ENCODE data around the gene LNX1. TPM values are rescaled to one million over a fixed set of nuclear protein-coding genes. Genes with fewer than 3 reads are reported as not detected.

LNX1 gene
- total and polyA plus RNA-seq, 2 donors = 1.6 to 6.4 TPM

- H3K36me3 ChIP-seq (ENCODE audit: control insufficient read depth in 2 of 2, insufficient read depth in 2 of 2, low read length in 1 of 2) = no peaks in the 10 kb centered on the region
- WGBS = 90% methylated on average over 3 of the region's 3 CpGs
Measured at GRCh38 chr4:53608242-53608641, 17.0 kb upstream of the LNX1 start.

GRCh38 chr4:53605783-53606182 lies 14.5 kb upstream of the LNX1 start:
- Histone ChIP-seq H3K9me3 (ENCODE audit: control insufficient read depth in 2 of 2, insufficient read depth in 1 of 2, low read length in 1 of 2) (no peaks in the 10 kb centered on the region), H3K27me3 (ENCODE audit: control insufficient read depth in 2 of 2, insufficient read depth in 1 of 2, low read length in 1 of 2) (no peaks in the 10 kb centered on the region), H3K36me3 (ENCODE audit: control insufficient read depth in 2 of 2, insufficient read depth in 2 of 2, low read length in 1 of 2) (no peaks in the 10 kb centered on the region), H3K4me1 (ENCODE audit: control insufficient read depth in 2 of 2, insufficient read depth in 2 of 2, low read length in 2 of 2) (no peaks in the 10 kb centered on the region), H3K4me3 (ENCODE audit: low read length in 2 of 2) (no peak overlapping the region), H3K27ac (ENCODE audit: low read depth in 1 of 2, low read length in 1 of 2) (no peak overlapping the region)
- 80% methylated on average over 3 of the region's 3 CpGs for WGBS
- no peak for DNase-seq (ENCODE audit: low read depth in 6 of 9, low spot score in 9 of 9)

More at GRCh38 chr4:53608242-53608641, 17.0 kb upstream of the LNX1 start:
- Histone ChIP-seq H3K27me3 (ENCODE audit: control insufficient read depth in 2 of 2, insufficient read depth in 1 of 2, low read length in 1 of 2) (no peaks in the 10 kb centered on the region), H3K27ac (ENCODE audit: low read depth in 1 of 2, low read length in 1 of 2) (no peak overlapping the region), H3K4me3 (ENCODE audit: low read length in 2 of 2) (no peak overlapping the region), H3K9me3 (ENCODE audit: control insufficient read depth in 2 of 2, insufficient read depth in 1 of 2, low read length in 1 of 2) (no peaks in the 10 kb centered on the region), H3K4me1 (ENCODE audit: control insufficient read depth in 2 of 2, insufficient read depth in 2 of 2, low read length in 2 of 2) (no peaks in the 10 kb centered on the region)
- DNase-seq (ENCODE audit: low read depth in 6 of 9, low spot score in 9 of 9) = no peak

- Histone ChIP-seq H3K9me3 (ENCODE audit: control insufficient read depth in 2 of 2, insufficient read depth in 1 of 2, low read length in 1 of 2) (no peaks in the 10 kb centered on the region), H3K36me3 (ENCODE audit: control insufficient read depth in 2 of 2, insufficient read depth in 2 of 2, low read length in 1 of 2) (no peaks in the 10 kb centered on the region), H3K27me3 (ENCODE audit: control insufficient read depth in 2 of 2, insufficient read depth in 1 of 2, low read length in 1 of 2) (no peaks in the 10 kb centered on the region), H3K27ac (ENCODE audit: low read depth in 1 of 2, low read length in 1 of 2) (no peak overlapping the region), H3K4me1 (ENCODE audit: control insufficient read depth in 2 of 2, insufficient read depth in 2 of 2, low read length in 2 of 2) (no peaks in the 10 kb centered on the region), H3K4me3 (ENCODE audit: low read length in 2 of 2) (no peak overlapping the region)
- no peak for DNase-seq (ENCODE audit: low read depth in 6 of 9, low spot score in 9 of 9)
- WGBS = 93% methylated on average over 3 of the region's 3 CpGs
Measured at GRCh38 chr4:53602390-53602789, 11.1 kb upstream of the LNX1 start.

DNA sequence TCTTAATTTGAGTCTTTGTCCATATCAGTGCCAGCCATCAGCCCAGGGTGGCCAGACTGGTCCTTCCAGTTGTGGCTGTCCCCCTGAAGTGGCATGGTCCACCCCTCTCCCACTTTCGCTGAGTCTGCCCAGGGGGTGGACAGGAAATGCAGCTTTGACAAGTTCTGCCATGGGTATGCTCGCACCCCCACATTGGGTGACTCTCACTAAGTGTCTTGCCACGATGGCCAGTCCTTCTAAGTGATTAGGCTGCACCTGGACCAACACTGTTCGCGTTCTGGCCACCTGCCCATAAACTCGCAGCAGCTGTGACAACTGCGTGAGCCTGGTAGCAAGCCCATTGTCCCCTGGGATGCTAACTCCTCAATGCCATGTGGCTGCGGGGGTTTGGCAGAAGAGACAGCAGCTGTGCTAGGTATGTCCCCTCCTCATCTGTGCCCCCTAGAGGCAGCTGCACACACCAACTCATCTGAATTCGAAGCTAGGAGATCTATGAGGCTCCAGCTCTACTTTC lies 10.0 kb upstream of the LNX1 start:
- peak in 2 of 9 donors; percentile 7 to 16 for DNase-seq (ENCODE audit: low read depth in 6 of 9, low spot score in 9 of 9)
- no peaks in the 10 kb centered on the region for H3K4me1 ChIP-seq (ENCODE audit: control insufficient read depth in 2 of 2, insufficient read depth in 2 of 2, low read length in 2 of 2)
- H3K9me3 ChIP-seq (ENCODE audit: control insufficient read depth in 2 of 2, insufficient read depth in 1 of 2, low read length in 1 of 2) = no peaks in the 10 kb centered on the region
- no peak overlapping the region for H3K4me3 ChIP-seq (ENCODE audit: low read length in 2 of 2)
- no peaks in the 10 kb centered on the region for H3K36me3 ChIP-seq (ENCODE audit: control insufficient read depth in 2 of 2, insufficient read depth in 2 of 2, low read length in 1 of 2)
- no peaks in the 10 kb centered on the region for H3K27me3 ChIP-seq (ENCODE audit: control insufficient read depth in 2 of 2, insufficient read depth in 1 of 2, low read length in 1 of 2)
- H3K27ac ChIP-seq (ENCODE audit: low read depth in 1 of 2, low read length in 1 of 2) = no peak overlapping the region
- WGBS = 90% methylated on average over 9 of the region's 9 CpGs

DNA sequence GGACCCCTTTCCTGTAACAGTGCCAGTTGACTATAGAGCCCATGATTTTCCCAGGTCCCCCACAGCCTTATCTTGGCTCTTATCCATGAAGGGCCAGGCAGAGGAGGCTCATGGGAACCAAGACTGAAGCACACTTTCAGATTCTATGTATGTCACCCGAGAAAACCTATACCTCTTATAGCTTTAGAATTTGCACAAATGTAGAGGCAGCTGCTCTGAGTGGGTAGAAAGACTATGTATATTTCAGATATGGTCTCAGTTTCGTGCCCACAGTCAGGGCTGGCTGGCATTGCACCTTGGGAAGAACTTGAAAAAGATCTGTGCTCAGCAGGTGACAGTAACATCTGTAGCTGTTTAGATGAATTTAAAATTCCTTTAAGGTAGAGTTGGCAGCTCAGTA lies 8.3 kb upstream of the LNX1 start:
- Histone ChIP-seq H3K4me1 (ENCODE audit: control insufficient read depth in 2 of 2, insufficient read depth in 2 of 2, low read length in 2 of 2) (no peaks in the 10 kb centered on the region), H3K4me3 (ENCODE audit: low read length in 2 of 2) (no peak overlapping the region), H3K27me3 (ENCODE audit: control insufficient read depth in 2 of 2, insufficient read depth in 1 of 2, low read length in 1 of 2) (no peaks in the 10 kb centered on the region), H3K9me3 (ENCODE audit: control insufficient read depth in 2 of 2, insufficient read depth in 1 of 2, low read length in 1 of 2) (no peaks in the 10 kb centered on the region), H3K36me3 (ENCODE audit: control insufficient read depth in 2 of 2, insufficient read depth in 2 of 2, low read length in 1 of 2) (no peaks in the 10 kb centered on the region), H3K27ac (ENCODE audit: low read depth in 1 of 2, low read length in 1 of 2) (no peak overlapping the region)
- no peak for DNase-seq (ENCODE audit: low read depth in 6 of 9, low spot score in 9 of 9)
- 89% methylated on average over 2 of the region's 2 CpGs for WGBS

DNA sequence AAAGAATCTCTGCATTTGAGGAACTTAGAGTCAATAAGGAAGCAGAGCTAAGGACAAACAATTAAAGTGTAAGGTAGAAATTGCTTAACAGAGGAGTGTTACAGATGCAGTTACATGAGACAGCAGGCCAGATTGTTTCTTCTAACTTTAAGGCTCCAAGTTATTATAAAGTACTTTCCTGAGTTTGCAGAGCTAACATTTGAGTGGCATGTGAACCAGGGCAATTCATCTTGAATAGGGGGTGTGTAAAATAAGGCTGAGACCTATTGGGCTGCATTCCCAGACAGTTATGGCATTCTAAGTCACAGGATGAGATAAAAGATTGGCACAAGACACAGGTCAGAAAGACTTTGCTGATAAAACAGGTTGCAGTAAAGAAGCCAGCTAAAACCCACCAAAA lies 7.6 kb upstream of the LNX1 start:
- H3K36me3 ChIP-seq (ENCODE audit: control insufficient read depth in 2 of 2, insufficient read depth in 2 of 2, low read length in 1 of 2) = no peaks in the 10 kb centered on the region
- no peaks in the 10 kb centered on the region for H3K4me1 ChIP-seq (ENCODE audit: control insufficient read depth in 2 of 2, insufficient read depth in 2 of 2, low read length in 2 of 2)
- H3K9me3 ChIP-seq (ENCODE audit: control insufficient read depth in 2 of 2, insufficient read depth in 1 of 2, low read length in 1 of 2) = no peaks in the 10 kb centered on the region
- DNase-seq (ENCODE audit: low read depth in 6 of 9, low spot score in 9 of 9) = no peak
- no peak overlapping the region for H3K27ac ChIP-seq (ENCODE audit: low read depth in 1 of 2, low read length in 1 of 2)
- H3K27me3 ChIP-seq (ENCODE audit: control insufficient read depth in 2 of 2, insufficient read depth in 1 of 2, low read length in 1 of 2) = no peaks in the 10 kb centered on the region
- no peak overlapping the region for H3K4me3 ChIP-seq (ENCODE audit: low read length in 2 of 2)

- Histone ChIP-seq H3K9me3 (ENCODE audit: control insufficient read depth in 2 of 2, insufficient read depth in 1 of 2, low read length in 1 of 2) (no peaks in the 10 kb centered on the region), H3K4me3 (ENCODE audit: low read length in 2 of 2) (no peak overlapping the region), H3K36me3 (ENCODE audit: control insufficient read depth in 2 of 2, insufficient read depth in 2 of 2, low read length in 1 of 2) (no peaks in the 10 kb centered on the region), H3K27me3 (ENCODE audit: control insufficient read depth in 2 of 2, insufficient read depth in 1 of 2, low read length in 1 of 2) (no peaks in the 10 kb centered on the region), H3K27ac (ENCODE audit: low read depth in 1 of 2, low read length in 1 of 2) (no peak overlapping the region), H3K4me1 (ENCODE audit: control insufficient read depth in 2 of 2, insufficient read depth in 2 of 2, low read length in 2 of 2) (no peaks in the 10 kb centered on the region)
- 94% methylated on average over 4 of the region's 4 CpGs for WGBS
- no peak for DNase-seq (ENCODE audit: low read depth in 6 of 9, low spot score in 9 of 9)
Measured at GRCh38 chr4:53598483-53598882, 7.2 kb upstream of the LNX1 start.

- WGBS = 93% methylated on average over 3 of the region's 3 CpGs
- Histone ChIP-seq H3K27ac (ENCODE audit: low read depth in 1 of 2, low read length in 1 of 2) (no peak overlapping the region), H3K4me3 (ENCODE audit: low read length in 2 of 2) (no peak overlapping the region), H3K27me3 (ENCODE audit: control insufficient read depth in 2 of 2, insufficient read depth in 1 of 2, low read length in 1 of 2) (peaks cover 0 to 12% of the 10 kb centered on the region in 2 donors), H3K9me3 (ENCODE audit: control insufficient read depth in 2 of 2, insufficient read depth in 1 of 2, low read length in 1 of 2) (no peaks in the 10 kb centered on the region), H3K36me3 (ENCODE audit: control insufficient read depth in 2 of 2, insufficient read depth in 2 of 2, low read length in 1 of 2) (no peaks in the 10 kb centered on the region), H3K4me1 (ENCODE audit: control insufficient read depth in 2 of 2, insufficient read depth in 2 of 2, low read length in 2 of 2) (no peaks in the 10 kb centered on the region)
- no peak for DNase-seq (ENCODE audit: low read depth in 6 of 9, low spot score in 9 of 9)
Measured at GRCh38 chr4:53596901-53597300, 5.6 kb upstream of the LNX1 start.

- H3K4me1 ChIP-seq (ENCODE audit: control insufficient read depth in 2 of 2, insufficient read depth in 2 of 2, low read length in 2 of 2) = peaks cover 0 to 2% of the 10 kb centered on the region in 2 donors
- peaks cover 0 to 19% of the 10 kb centered on the region in 2 donors for H3K27me3 ChIP-seq (ENCODE audit: control insufficient read depth in 2 of 2, insufficient read depth in 1 of 2, low read length in 1 of 2)
- DNase-seq (ENCODE audit: low read depth in 6 of 9, low spot score in 9 of 9) = no peak
- H3K27ac ChIP-seq (ENCODE audit: low read depth in 1 of 2, low read length in 1 of 2) = no peak overlapping the region
- no peaks in the 10 kb centered on the region for H3K36me3 ChIP-seq (ENCODE audit: control insufficient read depth in 2 of 2, insufficient read depth in 2 of 2, low read length in 1 of 2)
- no peaks in the 10 kb centered on the region for H3K9me3 ChIP-seq (ENCODE audit: control insufficient read depth in 2 of 2, insufficient read depth in 1 of 2, low read length in 1 of 2)
- H3K4me3 ChIP-seq (ENCODE audit: low read length in 2 of 2) = no peak overlapping the region
- 96% methylated on average over 2 of the region's 2 CpGs for WGBS
Measured at GRCh38 chr4:53595834-53596233, 4.5 kb upstream of the LNX1 start.

DNA sequence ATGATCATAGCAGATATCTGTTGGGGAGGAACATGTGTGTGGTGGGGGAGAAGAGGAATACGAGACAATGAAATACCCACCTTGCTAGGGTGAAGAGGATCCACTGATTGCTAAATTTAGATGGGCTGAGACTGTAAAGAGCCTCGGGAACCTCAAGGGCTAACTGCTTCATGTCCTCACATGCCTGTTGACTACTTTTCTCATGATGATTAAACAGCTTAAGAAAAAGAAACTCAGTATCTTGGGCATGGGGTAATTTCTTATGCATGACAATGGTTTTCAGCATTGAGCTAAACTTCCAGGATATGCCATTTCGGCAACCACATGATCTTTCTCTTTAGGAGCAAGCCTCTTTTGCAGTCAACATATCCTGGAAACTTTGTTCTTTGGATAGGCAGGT lies 3.9 kb upstream of the LNX1 start:
- 88% methylated on average over 3 of the region's 3 CpGs for WGBS
- no peaks in the 10 kb centered on the region for H3K36me3 ChIP-seq (ENCODE audit: control insufficient read depth in 2 of 2, insufficient read depth in 2 of 2, low read length in 1 of 2)
- peaks cover 0 to 2% of the 10 kb centered on the region in 2 donors for H3K4me1 ChIP-seq (ENCODE audit: control insufficient read depth in 2 of 2, insufficient read depth in 2 of 2, low read length in 2 of 2)
- no peak overlapping the region for H3K27ac ChIP-seq (ENCODE audit: low read depth in 1 of 2, low read length in 1 of 2)
- DNase-seq (ENCODE audit: low read depth in 6 of 9, low spot score in 9 of 9) = no peak
- H3K9me3 ChIP-seq (ENCODE audit: control insufficient read depth in 2 of 2, insufficient read depth in 1 of 2, low read length in 1 of 2) = no peaks in the 10 kb centered on the region
- no peak overlapping the region for H3K4me3 ChIP-seq (ENCODE audit: low read length in 2 of 2)
- peaks cover 0 to 19% of the 10 kb centered on the region in 2 donors for H3K27me3 ChIP-seq (ENCODE audit: control insufficient read depth in 2 of 2, insufficient read depth in 1 of 2, low read length in 1 of 2)

All from thymus (tissue), 11 donors.